GM03348 (cell line): ENCODE measurements around the gene GSTP1.
"Not testable (repeated sequence)": the region's sequence is repeated elsewhere in the genome, so short reads cannot be mapped to it uniquely, and the experiment has no call there.

Source experiments
- DNase-seq: peaks from one replicate; pipeline ENCODE4 v3.0.0; 2012; ENCODE audit warnings: low spot score

GSTP1 gene

DNA sequence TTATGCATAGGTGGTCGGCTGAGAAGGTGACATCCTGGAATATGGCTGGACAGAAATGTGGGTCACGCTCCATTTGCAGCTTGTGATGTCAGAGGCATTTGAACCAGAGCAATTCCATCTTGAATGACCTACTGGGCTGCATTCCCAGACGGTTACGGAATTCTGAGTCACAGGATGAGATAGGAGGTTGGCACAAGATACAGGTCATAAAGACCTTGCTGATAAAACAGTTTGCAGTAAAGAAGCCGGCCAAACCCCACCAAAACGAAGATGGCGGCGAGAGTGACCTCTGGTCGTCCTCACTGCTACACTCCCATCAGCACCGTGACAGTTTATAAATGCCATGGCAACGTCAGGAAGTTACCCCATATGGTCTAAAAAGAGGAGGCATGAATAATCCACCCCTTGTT, 19.9 kb upstream of the GSTP1 start:
- peak; percentile 37 for DNase-seq

DNA sequence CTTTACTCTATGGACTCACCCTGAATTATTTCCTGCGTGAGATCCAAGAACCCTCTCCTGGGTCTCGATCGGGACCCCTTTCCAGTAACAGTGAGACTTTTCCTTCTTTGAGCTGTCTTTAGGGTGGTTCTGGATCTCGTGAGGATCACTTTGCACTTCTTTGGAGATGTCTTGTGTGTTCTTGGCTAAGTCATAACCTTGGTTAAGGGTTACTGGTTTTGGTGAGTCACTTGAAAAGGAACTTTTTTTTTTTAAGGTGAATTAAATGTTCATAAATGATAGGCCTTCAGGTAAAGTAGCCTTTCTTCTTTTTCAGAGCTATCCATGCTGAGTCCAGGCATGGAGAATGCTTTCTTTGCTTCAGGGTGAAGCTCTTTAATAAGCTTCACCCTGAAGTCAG, 19.4 kb upstream of the GSTP1 start:
- no peak for DNase-seq

DNA sequence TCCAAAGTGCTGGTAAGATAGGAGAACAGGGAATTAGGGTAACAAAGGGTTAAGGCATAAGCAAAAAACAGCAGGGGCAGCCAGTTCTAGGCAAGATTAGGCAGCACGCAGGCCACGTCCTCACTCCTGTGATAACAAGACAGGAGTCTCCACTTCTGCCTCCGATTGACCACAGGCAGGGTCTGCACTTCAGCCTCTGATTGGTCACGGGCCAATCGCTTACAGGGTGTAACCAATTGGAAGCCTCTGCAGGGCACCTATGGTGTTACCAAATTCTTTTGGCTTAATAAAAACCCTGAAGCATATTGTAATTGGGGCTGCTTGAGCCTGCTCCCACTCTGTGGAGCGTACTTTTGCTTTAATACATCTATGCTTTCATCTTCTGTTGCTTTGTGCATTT, 12.2 kb upstream of the GSTP1 start:
- DNase-seq: no peak

- DNase-seq: no peak
Observed at GRCh38 chr11:67572305-67572704, 11.3 kb upstream of the GSTP1 start.

DNA sequence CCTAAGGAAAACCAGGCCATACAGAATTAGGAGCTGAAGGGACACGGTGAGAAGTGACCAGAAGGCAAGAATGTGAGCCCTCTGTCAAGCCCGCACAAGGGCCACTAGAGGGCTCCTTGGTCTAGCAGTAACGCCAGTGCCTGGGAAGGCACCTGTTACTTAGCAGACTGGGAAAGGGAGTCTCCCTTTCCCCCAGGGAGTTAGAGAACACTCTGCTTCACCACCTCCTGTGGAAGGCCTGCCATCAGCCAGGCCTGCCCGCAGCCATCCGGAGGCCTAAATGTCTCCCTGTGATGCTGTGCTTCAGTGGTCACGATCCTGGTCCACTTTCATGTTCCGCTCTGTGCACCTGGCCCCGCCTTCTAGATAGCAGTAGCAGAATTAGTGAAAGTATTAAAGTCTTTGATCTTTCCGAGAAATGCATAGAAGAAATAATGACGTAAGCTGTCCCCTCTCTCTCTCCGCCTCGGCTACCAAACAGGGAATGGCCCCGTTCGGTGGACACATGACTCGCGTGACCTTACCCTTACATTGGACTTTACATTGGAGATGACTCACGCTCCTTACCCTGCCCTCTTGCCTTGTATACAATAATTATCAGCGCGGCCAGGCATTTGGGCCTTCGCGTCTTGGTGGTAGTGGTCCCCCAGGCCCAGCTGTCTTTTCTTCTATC, 10.7 kb upstream of the GSTP1 start:
- peak; percentile 32 for DNase-seq

GRCh38 chr11:67574938-67575337, 8.7 kb upstream of the GSTP1 start:
- DNase-seq: no peak

- DNase-seq: no peak
Observed at GRCh38 chr11:67576735-67577475, 6.7 kb upstream of the GSTP1 start.

GRCh38 chr11:67577951-67578350, 5.7 kb upstream of the GSTP1 start:
- no peak for DNase-seq

DNA sequence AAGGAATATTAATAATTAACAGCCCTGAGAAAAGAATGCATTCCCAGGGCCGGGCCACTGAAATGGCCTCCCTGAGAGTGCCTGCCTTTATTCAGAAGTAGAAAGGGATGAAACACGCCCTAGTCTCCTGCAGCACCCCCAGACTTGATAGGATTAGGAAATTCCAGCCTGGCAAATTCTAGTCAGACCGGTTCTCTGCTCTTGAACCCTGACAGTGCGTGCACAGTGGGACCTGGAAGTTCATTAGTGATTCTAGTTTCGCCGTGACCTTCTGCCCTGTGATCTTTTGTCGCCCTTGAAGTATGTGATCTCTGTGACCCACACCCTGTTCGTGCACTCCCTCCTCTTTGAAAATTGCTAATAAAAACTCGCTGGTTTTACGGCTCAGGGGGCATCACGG, 2.1 kb upstream of the GSTP1 start:
- DNase-seq: no peak

DNA sequence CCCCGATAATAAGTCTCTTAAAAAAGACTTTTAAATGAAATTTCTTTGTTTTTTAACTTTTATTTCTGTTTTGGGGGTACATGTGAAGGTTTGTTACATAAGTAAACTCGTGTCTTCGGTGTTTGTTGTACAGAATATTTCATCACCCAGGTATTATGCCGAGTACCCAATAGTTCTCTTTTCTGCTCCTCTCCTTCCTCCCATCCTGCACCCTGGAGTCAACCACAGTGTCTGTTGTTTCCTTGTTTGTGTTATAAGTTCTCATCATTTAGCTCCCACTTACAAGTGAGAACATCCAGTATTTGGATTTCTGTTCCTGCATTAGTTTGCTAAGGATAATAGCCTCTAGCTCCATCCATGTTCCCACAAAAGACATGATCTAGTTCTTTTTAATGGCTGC, 1.6 kb upstream of the GSTP1 start:
- DNase-seq: no peak

DNA sequence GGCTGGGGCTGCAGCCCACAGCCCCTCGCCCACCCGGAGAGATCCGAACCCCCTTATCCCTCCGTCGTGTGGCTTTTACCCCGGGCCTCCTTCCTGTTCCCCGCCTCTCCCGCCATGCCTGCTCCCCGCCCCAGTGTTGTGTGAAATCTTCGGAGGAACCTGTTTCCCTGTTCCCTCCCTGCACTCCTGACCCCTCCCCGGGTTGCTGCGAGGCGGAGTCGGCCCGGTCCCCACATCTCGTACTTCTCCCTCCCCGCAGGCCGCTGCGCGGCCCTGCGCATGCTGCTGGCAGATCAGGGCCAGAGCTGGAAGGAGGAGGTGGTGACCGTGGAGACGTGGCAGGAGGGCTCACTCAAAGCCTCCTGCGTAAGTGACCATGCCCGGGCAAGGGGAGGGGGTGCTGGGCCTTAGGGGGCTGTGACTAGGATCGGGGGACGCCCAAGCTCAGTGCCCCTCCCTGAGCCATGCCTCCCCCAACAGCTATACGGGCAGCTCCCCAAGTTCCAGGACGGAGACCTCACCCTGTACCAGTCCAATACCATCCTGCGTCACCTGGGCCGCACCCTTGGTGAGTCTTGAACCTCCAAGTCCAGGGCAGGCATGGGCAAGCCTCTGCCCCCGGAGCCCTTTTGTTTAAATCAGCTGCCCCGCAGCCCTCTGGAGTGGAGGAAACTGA, 731 bp downstream of the GSTP1 start:
- peak; percentile 84 for DNase-seq

- DNase-seq: peak; percentile 22
Observed at GRCh38 chr11:67584881-67585873, 1.6 kb downstream of the GSTP1 start.

- DNase-seq: no peak
Observed at GRCh38 chr11:67585911-67586310, 2.3 kb downstream of the GSTP1 start.

- no peak for DNase-seq
Observed at GRCh38 chr11:67586568-67587250, 3.1 kb downstream of the GSTP1 start.

DNA sequence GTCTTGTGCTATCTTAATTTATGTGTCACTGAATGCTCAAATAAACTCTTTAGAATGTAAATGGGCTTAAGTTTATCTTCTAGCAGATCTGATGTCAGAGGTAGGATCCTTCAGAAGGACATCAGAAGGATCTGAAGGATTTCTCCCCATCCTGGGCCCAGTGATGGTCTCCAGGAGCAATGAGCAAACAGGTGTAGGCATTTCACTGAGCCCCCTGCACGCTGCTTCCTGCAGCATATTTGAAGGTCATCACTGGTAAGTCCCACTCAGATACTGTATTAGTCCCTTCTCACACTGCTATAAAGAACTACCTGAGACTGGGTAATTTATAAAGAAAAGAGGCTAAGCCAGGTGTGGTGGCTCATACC, 4.5 kb downstream of the GSTP1 start:
- no peak for DNase-seq

DNA sequence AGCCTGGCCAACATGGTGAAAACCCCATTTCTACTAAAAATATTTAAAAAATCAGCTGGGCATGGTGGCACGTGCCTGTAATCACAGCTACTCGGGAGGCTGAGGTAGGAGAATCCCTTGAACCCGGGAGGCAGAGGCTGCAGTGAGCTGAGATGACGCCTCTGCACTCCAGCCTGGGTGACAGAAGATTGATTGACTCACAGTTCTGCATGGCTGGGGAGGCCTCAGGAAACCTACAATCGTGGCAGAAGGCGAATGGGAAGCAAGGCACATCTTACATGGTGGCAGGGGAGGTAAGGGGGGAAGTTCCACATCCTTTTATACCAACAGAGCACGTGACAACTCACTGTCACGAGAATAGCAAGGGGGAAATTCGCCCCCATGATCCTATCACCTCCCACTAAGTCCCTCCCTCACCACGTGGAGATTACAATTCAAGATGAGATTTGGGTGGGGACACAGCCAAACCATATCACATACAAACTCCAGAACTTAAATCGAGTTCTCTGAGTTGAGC, 5.3 kb downstream of the GSTP1 start:
- not testable (repeated sequence) for DNase-seq

DNA sequence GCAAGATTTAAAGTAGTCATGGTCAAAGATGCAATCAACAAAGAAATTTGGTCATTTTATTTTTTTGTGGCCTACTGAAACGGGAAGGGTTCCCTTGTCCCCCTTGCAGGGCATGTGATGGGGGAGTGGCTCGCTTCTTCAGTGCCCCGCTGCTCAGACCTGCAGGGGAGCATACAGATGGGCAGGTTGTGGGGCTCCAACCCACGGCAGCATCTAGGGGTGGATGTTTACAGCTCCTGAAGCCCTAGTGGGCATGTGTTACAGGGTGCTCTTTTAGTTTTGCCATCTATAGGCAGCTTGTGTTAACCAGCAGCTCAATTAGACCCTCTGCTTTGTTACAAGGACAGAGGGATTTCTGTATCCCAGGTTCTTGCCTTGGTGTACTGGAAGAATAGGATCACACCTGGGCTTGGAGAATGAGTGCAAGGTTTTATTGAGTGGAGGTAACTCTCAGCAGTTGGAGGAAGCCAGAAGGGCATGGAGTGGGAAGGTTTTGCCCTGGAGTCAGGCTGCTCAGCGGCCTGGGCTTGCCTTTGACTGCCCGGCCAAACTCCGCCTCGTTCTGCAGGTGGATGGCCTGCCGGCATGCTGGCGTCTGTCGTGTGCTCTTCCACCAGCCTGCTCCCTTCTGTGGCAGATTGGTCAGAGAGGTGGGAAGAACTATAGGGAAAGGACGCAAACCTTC, 9.4 kb downstream of the GSTP1 start:
- no peak for DNase-seq

DNA sequence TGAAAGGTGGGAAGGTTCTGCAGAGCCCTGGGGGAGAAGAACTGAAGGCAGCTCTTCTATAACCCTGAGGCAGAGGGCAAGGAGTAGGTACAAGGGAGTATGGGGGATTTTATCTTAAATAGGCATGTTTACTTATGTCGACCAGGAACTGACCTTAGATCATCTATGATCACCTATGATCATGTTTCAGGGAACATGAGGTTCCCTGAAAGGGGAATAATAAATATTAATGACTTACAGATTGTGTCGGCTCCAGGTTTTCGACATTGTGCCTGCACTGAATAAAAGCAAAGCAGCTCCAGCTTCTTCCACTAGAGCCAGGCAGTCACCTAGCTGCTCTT, 9.9 kb downstream of the GSTP1 start:
- no peak for DNase-seq

- DNase-seq: no peak
Observed at GRCh38 chr11:67594480-67594879, 10.9 kb downstream of the GSTP1 start.

GRCh38 chr11:67596753-67597300, 13.2 kb downstream of the GSTP1 start:
- no peak for DNase-seq
